ENCODE measurements around the gene ORC6. TPM values are rescaled to one million over a fixed set of nuclear protein-coding genes. Genes with fewer than 3 reads are reported as not detected.
"Not testable (repeated sequence)": the region's sequence is repeated elsewhere in the genome, so short reads cannot be mapped to it uniquely, and the experiment has no call there.

Gene ORC6, protein sequence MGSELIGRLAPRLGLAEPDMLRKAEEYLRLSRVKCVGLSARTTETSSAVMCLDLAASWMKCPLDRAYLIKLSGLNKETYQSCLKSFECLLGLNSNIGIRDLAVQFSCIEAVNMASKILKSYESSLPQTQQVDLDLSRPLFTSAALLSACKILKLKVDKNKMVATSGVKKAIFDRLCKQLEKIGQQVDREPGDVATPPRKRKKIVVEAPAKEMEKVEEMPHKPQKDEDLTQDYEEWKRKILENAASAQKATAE
- 10 to 100 TPM; 16.2 to 36.3 (median 24.2) TPM for polyA plus RNA-seq (ENCODE audit: insufficient read length in 4 of 4)

DNA sequence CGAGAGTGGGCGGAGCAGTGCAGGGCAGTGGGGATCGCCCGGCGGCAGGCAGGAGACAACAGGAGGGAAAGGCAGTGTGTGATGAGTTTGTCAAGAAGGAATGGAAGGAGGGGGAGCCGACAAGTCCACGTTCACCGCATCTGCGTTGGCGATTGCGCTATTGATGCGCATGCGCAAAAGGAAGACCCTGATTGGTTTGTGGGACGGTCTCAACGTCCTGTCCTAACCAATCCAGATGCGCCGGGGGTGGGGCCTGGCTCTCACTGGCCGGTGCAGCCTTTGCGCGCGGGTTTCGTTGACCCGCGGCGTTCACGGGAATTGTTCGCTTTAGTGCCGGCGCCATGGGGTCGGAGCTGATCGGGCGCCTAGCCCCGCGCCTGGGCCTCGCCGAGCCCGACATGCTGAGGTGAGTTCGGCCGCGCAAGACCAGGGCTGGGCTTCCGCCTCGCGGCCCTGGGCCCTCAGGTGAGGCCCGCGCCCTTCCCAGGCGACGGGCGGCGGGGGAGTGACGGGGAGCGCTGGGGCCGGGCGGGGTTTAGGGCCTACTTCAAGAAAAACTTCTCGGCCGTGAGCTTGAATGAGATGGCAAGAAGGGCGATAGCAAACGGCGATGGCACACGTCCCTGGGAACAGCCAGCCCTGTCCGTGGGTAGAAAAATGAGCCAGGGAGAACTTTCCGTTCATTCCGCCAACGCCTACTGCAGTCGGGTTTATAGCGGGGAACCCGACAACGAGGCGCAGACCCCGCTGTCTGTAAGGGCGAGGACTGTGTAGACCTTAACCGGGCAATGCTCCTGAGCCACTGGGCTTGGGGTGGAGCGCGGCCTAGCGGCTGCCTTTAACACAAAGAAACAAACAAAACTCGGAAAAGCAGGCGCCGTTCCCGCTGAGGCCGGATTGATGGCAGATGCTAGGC, at the start of gene ORC6:
Gene ORC6 (plus strand): TSS at position 295 of the 916 bp plus-strand sequence. CDS start 47 bp downstream, at position 342.
- peak; percentile 93 to 97 (median 94) for DNase-seq (ENCODE audit: low read depth in 4 of 4, low spot score in 2 of 4)

DNA sequence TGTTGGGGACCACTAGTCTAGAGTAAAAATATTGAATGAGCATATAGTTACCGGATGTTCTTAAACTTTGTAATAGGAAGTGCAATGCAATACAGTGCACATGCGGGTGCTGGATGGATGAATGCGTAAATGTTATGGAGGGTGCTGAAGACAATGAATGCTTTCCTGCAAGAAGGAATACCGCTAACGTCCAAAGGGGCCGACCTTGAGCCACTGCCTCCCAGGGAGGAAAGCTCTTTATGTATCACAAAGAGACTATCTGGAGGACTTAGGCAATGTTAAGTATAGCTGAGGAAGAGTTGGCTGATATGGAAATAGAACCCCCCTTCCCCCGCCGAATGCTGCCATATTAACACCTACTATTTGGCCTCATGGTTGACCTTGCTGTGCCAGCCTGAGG, 40.8 kb upstream of the ORC6 start:
- no peak for DNase-seq (ENCODE audit: low read depth in 4 of 4, low spot score in 2 of 4)

DNA sequence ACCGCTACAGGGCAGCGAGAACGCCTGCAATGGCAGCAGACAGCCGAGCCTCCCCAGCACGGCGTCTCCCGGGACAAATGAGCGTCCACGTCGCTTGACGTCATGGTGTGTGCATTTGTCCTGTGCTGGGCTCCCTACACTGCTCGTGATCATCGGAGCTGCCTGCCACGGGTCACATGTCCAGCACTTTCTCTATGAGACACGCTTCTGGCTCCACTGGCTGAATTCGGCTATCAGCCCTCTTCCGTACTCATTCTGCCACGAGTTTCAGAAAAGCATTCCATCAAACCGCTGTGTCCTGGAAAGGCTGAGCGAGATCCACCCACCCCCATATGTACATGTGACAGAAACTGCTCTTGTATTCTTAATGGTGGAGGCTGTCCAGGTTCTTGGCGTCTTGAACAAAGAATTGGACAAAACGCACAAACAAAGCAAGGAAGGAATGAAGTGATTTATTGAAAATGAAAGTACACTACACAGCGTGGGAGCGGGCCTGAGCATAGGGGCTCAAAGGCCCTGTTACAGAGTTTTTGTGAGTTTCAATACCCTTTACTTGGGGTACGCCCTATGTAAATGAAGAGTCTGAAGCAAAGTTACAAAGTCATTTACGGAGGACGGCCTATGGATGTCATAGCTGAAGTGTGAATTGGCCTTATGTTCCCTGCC, 39.7 kb upstream of the ORC6 start:
- DNase-seq (ENCODE audit: low read depth in 4 of 4, low spot score in 2 of 4): no peak

DNA sequence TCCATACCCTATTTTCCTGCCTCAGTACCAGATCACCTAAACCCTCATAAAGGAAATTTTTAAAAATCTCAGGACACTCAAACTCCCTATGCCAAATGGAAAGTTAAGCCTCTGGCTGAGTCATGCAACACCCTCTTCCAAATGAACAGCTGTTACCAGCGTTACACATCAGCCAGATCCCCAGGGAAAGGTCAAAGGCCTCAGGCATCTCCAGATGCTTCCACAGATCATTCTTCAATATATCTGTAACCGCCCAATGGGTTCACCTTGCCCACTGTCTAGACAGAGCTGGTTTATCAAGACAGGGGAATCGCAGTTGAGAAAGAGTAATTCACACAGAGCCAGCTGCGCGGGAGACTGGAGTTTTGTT, 39.2 kb upstream of the ORC6 start:
- DNase-seq (ENCODE audit: low read depth in 4 of 4, low spot score in 2 of 4): no peak

DNA sequence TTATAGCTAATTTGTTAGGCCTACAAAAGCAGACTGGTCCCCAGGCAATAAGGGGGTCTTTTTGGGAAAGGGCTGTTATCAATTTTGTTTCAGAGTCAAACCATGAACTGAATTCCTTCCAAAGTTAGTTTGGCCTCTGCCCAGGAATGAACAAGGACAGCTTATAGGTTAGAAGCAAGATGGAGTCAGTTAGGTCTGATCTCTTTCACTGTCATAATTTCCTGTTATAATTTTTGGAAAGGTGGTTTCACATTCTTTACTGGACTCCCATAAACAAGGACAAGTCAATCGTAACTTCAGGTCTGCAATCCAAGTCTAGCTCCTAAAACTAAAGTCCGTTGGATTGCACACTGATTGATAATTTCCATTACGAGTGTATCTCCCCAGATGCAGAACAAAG, 38.2 kb upstream of the ORC6 start:
- no peak for DNase-seq (ENCODE audit: low read depth in 4 of 4, low spot score in 2 of 4)

DNA sequence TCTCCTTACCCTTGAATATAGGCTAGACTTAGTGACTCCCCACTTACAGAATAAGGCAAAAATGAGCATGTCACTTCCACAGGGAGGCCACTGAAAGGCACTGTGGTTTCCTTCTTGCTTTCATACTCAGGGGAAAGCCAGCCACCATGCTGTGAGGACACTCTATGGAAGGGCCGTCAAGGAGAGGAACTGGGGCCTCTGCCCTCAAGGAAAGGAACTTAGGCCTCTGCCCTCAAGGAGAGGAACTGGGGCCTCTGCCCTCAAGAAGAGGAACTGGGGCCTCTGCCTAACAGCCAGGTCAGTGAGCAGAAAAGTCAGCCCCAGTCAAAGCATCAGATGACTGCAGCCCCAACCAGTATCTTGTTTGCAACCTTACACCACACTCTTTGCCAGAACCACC, 30.5 kb upstream of the ORC6 start:
- DNase-seq (ENCODE audit: low read depth in 4 of 4, low spot score in 2 of 4): no peak

DNA sequence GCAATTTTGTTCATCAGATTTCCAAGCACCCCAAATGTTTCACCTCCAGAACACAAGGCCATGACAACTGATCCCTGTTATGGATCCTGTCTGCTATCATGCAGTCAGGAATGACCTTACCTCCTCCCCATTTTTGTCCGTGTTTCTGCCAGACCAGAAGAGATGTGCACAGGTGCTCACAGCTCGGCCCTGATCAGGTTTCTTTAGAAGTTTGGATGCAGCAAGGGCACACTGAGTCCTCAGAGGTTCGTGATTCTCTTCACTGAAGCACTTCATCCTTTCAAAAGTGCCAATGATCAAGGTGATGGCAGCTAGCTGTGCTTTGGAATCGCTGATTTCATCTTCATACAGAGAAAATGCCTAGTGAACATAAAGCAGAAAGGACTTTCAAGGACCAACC, 27.3 kb upstream of the ORC6 start:
- no peak for DNase-seq (ENCODE audit: low read depth in 4 of 4, low spot score in 2 of 4)

DNA sequence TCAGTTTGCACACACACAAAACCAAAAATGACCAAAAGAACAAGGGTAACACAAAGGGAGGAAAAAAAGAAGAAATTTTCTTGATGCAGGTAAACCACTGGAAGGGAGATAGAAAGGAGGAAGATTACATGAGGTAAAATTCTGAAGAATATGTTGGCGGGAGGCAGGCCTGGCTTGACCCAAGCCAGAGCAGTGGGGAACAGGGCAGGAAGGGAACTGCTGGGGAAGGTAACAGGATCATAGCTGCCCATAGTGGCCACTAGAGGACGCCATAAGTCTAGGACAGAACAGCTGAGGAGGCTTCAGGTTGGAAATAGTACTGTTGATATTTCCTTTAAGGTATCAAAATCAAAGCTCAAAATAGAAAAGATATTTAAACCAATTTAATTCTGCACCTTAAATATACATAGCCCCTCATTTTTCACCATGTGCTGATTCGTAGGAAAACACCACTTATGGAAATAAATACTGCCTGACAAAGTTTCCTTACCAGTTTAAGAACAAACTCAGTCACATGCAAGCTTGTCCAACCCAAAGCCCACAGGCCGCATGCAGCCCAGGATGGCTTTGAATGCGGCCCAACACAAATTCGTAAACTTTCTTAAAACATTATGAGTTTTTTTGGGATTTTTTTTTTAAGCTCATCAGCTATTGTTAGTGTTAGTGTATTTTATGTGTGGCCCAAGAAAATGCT, 16.0 kb upstream of the ORC6 start:
- DNase-seq (ENCODE audit: low read depth in 4 of 4, low spot score in 2 of 4): no peak

DNA sequence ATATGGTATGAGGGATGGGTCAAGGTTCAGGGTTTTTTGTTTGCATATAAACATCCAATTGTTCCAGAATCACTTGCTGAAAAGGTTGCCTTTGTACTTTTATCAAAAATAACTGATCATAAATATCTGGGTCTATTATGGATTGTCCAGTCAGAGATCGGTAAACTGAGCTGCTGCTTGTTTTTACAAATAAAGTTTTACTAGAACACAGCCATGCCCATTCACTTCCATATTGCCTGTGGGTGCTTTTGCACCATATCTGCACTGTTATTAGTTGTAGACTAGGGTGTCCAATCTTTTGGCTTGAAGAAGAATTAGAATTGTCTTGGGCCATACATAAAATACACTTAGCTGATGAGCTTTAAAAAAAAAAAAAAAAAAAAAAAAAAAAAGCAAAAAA, 11.5 kb upstream of the ORC6 start:
- DNase-seq (ENCODE audit: low read depth in 4 of 4, low spot score in 2 of 4): not testable (repeated sequence)

DNA sequence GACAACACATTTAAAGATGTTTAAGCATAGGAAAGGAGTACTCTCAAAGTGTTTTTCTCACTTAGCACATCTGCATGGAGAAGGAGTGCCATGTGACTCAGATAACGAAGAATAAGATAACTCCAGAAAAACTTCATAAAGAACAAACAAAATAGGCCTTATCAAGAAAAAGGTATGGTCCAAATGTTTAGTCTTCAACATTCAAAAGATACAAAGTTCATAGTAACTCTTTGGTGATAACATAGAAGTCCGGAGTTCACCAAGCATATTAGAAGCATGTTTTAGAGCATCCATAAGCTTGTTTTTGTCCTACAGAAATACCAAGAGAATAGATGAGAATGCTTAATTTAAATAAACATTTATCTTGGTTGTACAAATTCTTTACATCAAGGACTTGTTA, 7.6 kb upstream of the ORC6 start:
- not testable (repeated sequence) for DNase-seq (ENCODE audit: low read depth in 4 of 4, low spot score in 2 of 4)

DNA sequence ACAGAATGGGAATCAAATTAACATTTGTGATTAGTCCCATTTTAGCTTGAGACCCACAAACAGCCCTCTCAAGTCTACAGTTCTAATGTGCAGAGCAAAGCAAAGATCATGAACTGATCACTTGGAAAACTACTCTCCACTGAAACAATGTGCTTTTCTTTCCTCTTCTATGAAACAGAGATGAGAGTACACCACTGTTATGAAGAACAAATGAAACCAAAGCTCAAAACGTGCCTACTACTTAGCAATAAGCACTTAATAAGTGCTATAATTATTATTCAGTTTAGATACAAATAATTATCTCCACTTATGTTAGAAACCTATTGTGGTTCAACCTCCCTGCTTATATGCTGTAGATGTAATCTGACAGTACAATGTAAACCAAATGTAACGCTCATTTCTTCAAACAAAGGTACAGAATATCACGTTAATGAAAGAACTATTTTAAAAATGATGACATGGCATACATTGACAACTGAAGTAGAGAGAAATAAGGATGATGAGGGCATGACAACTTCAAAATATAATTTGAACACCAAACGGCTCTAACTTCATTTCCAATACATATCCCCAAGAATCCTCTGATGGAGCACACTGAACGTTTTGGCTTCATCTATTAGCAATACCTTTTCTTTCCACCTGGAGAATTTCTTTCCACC, 2.5 kb upstream of the ORC6 start:
- DNase-seq (ENCODE audit: low read depth in 4 of 4, low spot score in 2 of 4): no peak

DNA sequence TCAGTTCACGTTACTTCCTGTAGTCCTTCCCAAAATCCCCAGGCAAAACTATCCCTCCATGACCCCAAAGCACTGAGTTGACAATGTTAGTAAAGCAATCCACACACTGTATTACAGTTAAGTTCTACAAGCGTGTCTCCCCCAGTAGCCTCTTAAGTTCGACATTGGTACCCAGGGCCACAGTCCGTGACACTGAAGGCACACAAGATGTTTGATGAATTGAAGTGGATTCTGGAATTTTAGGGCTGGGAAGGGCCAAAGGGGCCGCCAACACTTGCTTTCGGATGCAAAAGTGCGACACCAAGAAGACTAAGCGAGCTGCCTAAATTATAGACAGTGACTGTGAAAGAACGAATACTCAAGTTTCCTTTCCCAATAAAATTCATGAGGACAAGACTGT, 2.0 kb upstream of the ORC6 start:
- no peak for DNase-seq (ENCODE audit: low read depth in 4 of 4, low spot score in 2 of 4)

DNA sequence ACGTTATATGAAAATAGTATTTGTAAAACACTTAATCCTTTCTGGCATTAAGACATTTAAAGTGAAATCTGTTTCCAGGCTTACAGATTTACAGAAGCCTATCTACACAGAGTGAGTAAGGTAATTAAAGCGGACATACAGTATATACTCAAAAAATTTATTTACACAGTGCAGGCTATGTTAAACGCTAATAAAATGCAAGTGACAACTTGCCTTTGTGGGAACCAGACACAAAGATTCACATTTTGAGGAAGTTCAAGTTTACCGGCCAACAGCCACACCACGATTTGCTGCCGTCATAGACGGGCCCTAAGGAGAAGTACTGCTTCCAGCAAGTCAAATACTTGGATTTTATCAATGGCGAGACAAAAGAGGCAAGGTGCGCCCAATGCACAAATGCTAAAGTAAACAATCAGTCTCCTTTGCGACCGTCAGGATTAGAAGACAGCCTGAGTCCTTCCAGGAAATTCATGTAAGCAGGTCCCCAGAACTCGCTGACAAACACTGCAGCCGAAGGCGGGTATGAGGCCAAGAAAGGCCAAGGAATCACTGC, 1.3 kb upstream of the ORC6 start:
- DNase-seq (ENCODE audit: low read depth in 4 of 4, low spot score in 2 of 4): no peak

DNA sequence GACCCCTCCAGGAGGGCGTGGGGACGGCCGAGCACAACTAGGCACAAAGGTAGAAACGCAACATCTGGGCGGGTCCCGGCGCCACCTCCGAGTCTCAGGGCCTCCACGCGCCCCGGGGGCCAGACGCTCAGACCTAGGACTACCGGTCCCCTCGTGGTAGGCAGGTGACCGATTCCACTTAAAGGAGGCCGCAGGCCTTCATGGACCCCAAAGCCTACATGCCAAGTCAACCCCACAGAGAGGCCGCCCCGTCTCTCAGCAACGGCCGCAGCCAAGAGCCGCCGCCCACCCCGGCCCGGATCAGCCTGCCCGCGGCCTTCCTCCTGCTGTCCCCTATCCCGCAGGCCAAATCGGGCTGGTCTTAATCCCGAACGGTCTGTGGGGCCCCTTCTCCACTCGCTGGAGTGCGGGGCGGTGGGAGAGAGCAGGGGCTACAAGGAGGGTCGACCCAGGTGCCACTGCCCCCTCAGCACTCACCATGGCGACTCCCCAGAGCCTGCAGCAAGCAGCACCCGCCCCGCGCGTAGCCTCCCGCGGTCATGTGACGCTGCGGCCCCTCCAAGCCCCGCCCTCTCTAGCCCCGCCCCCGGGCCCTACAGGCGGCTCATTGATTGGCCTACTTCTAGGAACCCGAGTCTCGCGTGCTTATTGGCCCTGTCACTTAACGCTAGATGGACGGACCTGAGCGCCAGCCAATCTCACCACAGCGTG, 650 bp upstream of the ORC6 start, which contains the start of gene VPS35:
Gene VPS35 (minus strand): TSS at position 525 of the 711 bp plus-strand sequence. CDS start 45 bp downstream, at position 480.
- peak; percentile 50 to 97 (median 96) for DNase-seq (ENCODE audit: low read depth in 4 of 4, low spot score in 2 of 4)

DNA sequence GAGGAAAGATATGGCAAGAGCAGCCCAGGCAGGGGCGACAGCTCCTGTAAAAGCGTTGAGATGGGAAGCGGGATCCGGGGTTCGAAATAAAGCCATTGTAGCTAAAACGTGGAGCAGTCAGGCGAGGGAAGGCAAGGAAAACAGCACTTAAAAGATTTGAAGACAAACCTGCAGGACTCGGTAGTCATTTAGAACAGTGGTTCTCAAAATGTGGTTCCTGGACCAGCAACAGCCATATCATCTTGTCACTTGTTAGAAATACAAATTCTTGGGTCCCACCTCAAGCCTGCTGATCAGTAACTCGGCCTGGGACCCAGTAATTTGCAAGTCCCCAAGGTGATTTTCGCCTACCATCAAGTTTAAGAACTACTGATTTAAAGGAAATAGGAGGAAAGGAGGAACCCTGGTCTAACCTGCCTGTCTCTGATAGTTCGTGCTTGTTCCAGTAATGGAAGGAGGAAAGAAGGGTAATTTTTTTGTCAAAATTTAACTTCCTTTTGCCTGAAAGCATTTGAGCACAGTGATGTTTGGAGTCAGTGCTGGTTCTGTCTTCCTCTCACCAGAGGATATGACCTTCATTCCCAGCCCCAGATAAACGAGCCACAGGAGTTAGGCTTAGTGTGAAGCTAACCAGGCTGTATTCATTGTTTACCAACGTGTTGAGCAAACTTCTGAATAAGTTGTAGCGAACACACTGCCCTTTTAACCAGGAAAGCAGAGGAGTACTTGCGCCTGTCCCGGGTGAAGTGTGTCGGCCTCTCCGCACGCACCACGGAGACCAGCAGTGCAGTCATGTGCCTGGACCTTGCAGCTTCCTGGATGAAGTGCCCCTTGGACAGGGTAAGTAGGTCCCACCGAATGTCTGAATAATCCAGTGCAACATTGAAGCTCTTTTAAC, 1.1 kb downstream of the ORC6 start:
- no peak for DNase-seq (ENCODE audit: low read depth in 4 of 4, low spot score in 2 of 4)

DNA sequence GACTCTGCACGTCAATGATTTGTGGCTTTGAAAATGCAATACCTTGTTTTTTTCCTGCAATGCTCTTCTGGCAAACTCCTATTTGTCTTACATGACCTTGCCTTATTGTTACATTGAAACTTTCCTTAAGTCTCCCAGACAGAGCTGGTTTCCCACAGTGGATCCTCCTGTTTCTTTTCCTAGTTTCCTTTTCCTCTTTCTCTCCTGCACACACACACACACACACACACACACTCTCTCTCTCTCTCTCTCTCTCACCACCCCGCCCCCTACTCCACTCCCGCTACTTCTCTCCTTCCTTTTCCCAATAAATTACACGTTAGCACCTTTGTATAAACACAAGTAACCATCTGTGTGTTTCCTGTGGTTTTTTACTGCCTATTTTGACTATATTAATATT, 2.3 kb downstream of the ORC6 start:
- DNase-seq (ENCODE audit: low read depth in 4 of 4, low spot score in 2 of 4): no peak

DNA sequence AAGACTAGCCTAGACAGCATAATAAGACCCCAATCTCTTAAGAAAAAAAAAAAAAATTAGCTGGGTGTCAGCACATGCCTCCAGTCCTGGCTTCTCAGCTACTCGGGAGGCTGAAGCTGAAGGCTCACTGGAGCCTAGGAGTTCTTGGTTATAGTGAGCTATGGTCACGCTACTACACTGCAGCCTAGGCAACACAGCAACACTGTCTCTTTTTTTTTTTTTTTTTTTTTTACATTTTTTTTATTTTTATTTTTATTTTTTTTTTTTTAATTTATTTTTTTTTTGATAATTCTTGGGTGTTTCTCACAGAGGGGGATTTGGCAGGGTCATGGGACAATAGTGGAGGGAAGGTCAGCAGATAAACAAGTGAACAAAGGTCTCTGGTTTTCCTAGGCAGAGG, 4.1 kb downstream of the ORC6 start:
- DNase-seq (ENCODE audit: low read depth in 4 of 4, low spot score in 2 of 4): no peak

DNA sequence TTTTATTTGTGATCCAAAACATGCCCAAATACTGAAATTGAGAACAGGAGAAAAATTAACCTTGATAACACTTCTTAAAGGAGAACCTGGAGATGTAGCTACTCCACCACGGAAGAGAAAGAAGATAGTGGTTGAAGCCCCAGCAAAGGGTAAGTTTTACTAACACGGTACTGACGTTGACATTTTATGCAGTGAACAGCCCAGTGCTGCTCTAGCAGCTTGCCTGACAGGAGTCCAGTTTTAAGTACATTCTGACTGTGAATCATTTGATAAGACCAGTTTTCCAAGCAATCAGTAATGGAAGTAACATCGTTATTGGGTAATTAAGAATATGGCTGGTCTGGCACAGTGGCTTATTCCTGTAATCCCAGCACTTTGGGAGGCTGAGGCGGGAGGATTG, 6.5 kb downstream of the ORC6 start:
- no peak for DNase-seq (ENCODE audit: low read depth in 4 of 4, low spot score in 2 of 4)
